GM21529 (cell line): Measurements from ENCODE around the gene MTHFD1.

ENCODE experiments used
- ATAC-seq: cut with Tn5 transposase; IDR thresholded peaks from one replicate; pipeline ENCODE4 v1.9.1; 2021; ENCODE audit not compliant: unreplicated experiment

Gene MTHFD1

DNA sequence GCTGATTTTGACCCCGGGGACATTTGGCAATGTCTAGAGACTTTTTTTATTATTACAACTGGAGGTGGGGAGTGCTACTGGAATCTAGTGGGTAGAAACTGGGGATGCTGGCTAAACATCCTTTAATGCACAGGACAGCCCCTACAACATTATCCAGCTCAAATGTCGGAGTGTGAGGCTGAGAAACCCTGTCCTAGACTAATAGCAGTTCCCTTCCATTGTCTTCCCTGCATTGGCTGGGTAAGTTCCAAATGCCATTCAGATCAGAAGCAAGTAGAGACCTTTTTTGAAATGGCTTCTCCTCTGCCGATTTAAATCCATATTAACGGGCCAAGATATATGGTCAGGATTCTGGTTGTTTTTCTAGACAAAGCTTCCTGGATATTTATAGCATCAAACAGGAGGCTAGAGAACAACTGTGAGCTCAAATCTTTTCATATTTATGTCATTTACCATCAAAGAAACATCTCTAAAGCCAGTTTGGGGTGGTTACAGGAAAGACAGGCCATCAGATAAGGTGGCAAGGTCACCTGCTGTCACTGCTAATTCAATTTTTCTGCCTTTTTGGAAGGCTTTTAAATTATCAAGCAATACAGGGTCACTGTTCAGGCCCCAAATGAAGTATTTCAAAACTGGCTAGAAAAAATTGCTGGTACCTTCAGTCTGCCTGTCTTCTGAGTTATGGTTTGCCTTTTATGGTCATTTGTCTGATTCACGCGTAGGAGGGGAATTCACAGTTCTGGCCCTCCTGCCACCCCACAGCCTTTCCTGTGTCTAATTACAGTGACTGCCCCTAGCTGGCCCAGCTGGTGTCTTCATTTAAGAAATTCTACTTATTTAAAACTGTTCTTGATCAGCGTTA, 57.1 kb downstream of the MTHFD1 start:
- peak; percentile 98 for ATAC-seq

DNA sequence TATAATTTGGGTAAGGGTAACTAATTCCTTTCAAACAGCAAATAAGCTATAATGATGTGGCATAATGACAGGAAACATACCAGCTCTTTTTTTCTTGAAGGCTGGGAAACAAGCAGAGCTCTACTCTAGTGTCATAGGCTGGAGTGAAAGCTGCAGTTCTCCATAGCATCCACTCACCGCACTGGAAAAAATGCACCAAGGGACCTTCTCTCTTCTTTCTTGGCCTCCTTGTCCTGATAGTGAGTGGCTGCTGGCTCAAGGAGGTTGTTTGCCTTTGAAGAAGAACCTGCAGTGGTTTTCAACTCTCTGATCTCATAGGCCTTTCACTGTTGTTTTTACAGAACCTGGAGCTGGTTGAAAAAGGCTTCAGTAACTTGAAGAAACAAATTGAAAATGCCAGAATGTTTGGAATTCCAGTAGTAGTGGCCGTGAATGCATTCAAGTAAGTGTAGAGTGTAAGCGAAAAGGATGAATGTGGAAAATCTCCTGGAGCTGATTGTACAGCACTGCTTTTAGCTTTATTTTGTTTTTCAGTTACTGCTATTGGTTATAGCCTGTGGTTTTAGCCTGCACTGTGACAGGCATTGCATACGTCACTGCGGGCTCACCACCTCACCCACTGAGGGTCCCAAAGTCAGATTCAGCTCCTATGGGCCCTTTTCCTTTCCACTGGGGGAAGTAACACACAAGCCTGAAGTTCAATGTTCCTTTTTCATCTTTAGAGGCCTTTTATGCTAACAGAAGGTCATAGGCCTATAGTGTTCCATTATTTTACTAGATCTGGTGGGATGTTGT, 59.9 kb downstream of the MTHFD1 start:
- no peak for ATAC-seq

DNA sequence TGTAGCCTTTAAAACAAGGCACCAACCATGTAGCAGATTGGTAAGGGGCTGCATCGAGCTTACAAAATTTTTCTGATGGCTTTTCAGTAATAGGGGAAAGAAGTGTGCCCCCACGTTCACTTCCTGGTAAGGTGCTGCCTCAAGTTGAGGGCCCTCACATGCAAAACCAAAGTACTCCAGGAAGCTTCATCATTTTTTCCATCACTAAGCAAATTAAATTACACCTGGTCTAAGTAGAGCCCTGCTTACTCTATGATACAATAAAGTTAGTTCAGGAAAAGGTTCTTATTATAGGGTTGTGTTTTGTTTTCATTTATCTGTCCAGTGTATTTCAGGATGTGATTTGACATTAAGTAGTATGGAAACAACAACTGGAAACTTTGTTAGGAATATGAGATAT, 62.1 kb downstream of the MTHFD1 start:
- ATAC-seq, result no peak

- no peak for ATAC-seq
These were observed 66.5 kb downstream of the MTHFD1 start for GRCh38 chr14:64454671-64455070.

DNA sequence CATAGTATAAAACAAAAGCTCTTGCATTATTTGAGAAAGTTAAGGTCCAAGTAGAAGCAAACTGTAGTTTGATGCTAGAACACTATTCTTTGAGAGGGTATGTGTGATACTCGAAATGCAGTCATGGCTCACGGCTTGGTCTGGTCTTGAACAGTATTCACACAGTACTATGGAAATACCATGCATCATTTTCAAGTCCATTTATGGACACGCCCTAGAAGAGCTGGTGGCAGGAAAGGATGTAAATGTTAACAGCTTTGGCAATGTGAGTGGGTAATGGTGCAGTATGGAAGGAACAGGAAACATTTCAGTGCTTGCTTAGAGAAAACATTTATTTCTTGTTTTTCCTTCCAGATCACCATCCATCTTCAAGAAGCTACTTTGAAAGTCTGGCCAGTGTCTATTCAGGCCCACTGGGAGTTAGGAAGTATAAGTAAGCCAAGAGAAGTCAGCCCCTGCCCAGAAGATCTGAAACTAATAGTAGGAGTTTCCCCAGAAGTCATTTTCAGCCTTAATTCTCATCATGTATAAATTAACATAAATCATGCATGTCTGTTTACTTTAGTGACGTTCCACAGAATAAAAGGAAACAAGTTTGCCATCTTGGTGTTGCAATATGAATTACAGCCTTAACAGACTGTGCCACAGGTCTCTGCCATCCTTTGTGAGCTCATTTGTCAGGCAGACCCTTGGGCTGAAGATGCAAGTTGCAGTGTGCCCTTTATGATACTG, 71.4 kb downstream of the MTHFD1 start:
- ATAC-seq, result no peak

DNA sequence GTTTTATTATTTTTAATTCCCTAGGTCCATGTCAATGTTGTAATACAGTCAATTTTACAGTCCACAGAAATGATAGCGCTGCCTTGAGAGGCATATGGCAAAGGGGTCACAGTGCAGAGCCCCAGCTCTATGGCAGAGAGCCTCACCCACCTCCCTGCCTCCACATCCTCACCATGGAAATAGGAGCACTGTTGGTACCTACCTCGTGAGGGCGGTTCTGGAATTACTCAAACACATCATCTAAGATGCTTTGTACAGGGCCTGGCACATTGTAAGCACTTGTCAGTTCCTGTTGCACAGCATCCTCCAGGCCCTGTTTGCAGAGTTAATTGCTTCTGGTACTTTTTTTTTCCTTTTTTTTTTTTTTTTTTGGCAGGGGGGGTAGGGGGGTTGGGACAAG, 73.1 kb downstream of the MTHFD1 start:
- no peak for ATAC-seq

- peak; percentile 42 for ATAC-seq
These were observed 75.0 kb downstream of the MTHFD1 start for GRCh38 chr14:64463195-64463594.

- no peak for ATAC-seq
These were observed 75.7 kb downstream of the MTHFD1 start for GRCh38 chr14:64463873-64464272.

GRCh38 chr14:64464651-64465050, 76.5 kb downstream of the MTHFD1 start:
- no peak for ATAC-seq

GRCh38 chr14:64465191-64465822, 77.2 kb downstream of the MTHFD1 start, which contains the start of gene AKAP5:
AKAP5 (plus strand) TSS chr14:64465499; CDS start chr14:64468395, 2,896 bp downstream.
- peak; percentile 61 for ATAC-seq

GRCh38 chr14:64465831-64466554, 77.8 kb downstream of the MTHFD1 start:
- ATAC-seq, result peak; percentile 2

- ATAC-seq, result no peak
These were observed 78.9 kb downstream of the MTHFD1 start for GRCh38 chr14:64467101-64467500.

- ATAC-seq, result no peak
These were observed 79.4 kb downstream of the MTHFD1 start for GRCh38 chr14:64467566-64467965.

DNA sequence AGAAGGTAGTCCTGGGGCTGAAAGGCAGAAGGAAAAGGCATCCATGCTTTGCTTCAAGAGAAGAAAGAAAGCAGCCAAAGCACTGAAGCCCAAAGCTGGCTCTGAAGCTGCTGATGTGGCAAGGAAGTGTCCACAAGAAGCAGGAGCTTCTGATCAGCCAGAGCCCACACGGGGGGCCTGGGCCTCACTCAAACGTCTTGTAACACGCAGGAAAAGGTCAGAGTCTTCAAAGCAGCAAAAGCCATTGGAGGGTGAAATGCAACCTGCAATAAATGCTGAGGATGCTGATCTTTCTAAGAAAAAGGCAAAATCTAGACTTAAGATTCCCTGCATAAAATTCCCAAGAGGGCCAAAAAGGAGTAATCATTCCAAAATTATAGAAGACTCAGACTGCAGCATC, 80.3 kb downstream of the MTHFD1 start:
- no peak for ATAC-seq

DNA sequence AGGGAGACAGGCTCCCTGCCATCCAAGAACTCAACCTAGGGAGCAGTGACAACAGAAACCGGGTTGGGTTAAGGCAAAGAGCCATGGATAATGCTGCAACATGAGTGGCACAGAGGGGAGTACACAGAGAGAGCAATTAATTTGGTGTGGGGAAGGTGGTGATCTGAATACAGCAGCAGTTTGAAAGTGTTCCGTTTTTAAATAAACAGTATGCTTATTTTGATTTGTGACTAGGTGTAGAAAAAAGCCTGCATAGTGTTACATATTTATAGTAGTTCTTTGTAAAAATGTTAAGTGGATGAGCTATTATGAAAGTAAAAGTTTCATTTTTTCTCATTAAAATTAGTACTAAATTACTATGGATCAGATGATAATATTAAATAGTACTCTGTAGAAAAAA, 85.9 kb downstream of the MTHFD1 start:
- ATAC-seq, result no peak

GRCh38 chr14:64474698-64475097, 86.5 kb downstream of the MTHFD1 start:
- ATAC-seq, result no peak

GRCh38 chr14:64475585-64476273, 87.6 kb downstream of the MTHFD1 start:
- ATAC-seq, result no peak

DNA sequence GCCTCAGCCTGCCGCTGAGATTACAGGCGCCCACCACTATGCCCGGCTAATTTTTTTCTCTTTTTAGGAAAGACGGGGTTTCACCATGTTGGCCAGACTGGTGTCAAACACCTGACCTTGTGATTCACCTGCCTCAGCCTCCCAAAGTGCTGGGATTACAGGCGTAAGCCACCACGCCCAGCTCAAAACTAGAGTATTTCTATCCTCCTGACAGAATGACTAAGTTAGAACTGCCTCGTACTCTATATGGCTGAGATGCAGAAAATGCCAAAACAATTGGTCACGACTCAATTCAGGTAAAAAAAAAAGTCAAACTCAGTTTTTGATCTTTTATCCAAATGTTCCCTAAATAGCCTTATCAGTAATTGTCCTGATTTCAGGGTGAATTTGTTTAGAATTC, 88.3 kb downstream of the MTHFD1 start:
- ATAC-seq, result no peak

- ATAC-seq, result no peak
These were observed 90.6 kb downstream of the MTHFD1 start for GRCh38 chr14:64478634-64479250.
